C4-2B (cell line): ENCODE results near the gene MRFAP1L1.

Source experiments
- H3K27ac ChIP-seq: fragments of 450-650 bp; 2 replicates; pipeline ENCODE4 v1.5.1; 2017
- ZFX ChIP-seq: fragments of 450-650 bp; IDR thresholded peaks from 2 replicates; pipeline ENCODE4 v1.6.1; 2017
- TF ChIP-seq, protein P1 (sequence below): fragments of 450-650 bp; conservative IDR thresholded peaks from 2 replicates; pipeline ENCODE4 v1.5.1; 2017; ENCODE audit warnings: mild to moderate bottlenecking

Gene MRFAP1L1

GRCh38 chr4:6693231-6694176, 16.2 kb downstream of the MRFAP1L1 start, which contains the start of gene S100P:
Gene S100P (plus strand): TSS chr4:6693878. CDS start chr4:6693933, 55 bp downstream.
- TF ChIP-seq ZFX, result no peak
- TF ChIP-seq, protein P1, sequence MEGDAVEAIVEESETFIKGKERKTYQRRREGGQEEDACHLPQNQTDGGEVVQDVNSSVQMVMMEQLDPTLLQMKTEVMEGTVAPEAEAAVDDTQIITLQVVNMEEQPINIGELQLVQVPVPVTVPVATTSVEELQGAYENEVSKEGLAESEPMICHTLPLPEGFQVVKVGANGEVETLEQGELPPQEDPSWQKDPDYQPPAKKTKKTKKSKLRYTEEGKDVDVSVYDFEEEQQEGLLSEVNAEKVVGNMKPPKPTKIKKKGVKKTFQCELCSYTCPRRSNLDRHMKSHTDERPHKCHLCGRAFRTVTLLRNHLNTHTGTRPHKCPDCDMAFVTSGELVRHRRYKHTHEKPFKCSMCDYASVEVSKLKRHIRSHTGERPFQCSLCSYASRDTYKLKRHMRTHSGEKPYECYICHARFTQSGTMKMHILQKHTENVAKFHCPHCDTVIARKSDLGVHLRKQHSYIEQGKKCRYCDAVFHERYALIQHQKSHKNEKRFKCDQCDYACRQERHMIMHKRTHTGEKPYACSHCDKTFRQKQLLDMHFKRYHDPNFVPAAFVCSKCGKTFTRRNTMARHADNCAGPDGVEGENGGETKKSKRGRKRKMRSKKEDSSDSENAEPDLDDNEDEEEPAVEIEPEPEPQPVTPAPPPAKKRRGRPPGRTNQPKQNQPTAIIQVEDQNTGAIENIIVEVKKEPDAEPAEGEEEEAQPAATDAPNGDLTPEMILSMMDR, result no peak
- peak within 1 kb of the TSS; percentile 88 for H3K27ac ChIP-seq

GRCh38 chr4:6692806-6693205, 16.9 kb downstream of the MRFAP1L1 start:
- TF ChIP-seq, protein P1, result no peak
- TF ChIP-seq ZFX, result no peak
- peak overlapping the region; percentile 88 for H3K27ac ChIP-seq

DNA sequence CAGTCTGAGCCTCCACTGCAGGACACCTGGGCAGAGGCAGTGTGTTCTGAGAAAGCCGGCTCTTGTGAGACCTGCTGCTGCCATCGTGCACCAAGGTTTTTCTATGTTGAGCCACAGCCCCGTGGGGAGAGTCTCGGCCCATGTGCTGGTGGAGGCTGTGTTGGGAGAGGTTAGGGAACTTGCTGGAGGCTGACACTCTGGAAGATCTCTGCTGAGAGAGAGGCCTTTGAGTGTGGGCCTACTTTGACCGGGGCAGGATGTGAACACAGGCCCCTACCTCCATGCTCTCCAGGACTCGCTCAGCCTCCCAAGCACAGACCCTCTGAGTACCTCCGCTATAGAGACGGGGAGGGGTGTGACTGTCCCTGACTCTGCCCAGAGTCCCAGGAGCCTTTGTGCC, 17.3 kb downstream of the MRFAP1L1 start:
- peak overlapping the region; percentile 88 for H3K27ac ChIP-seq
- no peak for TF ChIP-seq ZFX
- TF ChIP-seq, protein P1, result no peak

DNA sequence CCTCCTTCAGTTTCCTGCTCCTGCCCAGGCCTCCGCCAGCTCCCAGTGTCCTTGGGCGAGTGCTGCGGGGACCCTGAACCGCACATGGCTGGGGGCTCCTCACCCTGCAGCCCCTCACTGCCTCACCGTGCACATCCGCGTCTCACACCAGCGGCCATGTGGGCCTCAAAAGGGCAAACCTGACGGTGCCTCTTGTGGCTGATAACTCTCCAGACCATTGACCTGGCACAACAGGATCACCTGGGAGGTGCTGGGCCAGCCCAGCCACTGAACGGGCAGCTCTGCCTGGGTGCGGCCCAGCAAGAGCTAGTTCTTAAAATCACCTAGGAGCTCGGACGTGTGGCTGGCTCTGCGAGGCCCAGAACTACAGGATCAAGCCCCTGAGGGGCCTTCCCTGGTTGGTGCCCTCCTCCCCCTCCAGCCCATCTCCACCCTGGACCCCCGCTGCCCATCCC, 20.1 kb downstream of the MRFAP1L1 start:
- TF ChIP-seq, protein P1, result no peak
- TF ChIP-seq ZFX, result peak; percentile 40; the same call in 1 of the 2 replicates
- H3K27ac ChIP-seq, result peak overlapping the region; percentile 89

DNA sequence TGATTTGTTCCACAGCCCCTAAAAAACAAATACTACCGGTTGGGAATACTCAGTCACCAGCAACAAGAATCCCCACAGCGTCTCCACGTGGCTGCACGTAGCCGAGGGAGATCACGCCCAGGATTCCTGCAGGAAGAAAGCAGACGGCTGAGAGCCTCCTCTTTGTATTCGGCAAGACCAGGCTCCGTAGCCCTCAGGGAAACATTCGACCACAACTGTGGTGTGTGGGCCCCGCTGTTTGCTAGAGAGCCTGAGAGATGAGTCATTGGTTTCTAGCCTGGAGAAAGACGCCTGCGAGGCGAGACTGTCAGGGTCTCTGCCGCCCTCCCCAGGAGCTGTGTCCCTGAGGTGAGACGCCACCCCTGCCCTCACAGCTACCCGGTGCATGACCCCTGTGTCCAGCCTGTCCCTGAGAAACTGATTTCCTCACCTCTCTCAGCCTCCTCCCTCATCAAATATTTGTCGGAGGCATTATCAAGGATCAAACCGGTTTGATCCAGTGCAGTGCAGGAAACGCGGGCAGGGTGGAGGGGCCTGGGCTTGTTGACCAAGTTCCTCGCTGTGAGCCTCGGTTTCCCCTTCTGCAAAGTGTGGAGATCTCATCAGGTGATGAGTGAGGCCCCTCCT, 20.7 kb downstream of the MRFAP1L1 start:
- TF ChIP-seq ZFX, result no peak
- TF ChIP-seq, protein P1, result no peak
- peak overlapping the region; percentile 89 for H3K27ac ChIP-seq

GRCh38 chr4:6687947-6688878, 21.5 kb downstream of the MRFAP1L1 start:
- H3K27ac ChIP-seq, result peak overlapping the region; percentile 89
- no peak for TF ChIP-seq ZFX
- TF ChIP-seq, protein P1, result peak; percentile 85
